KG1 (cell line): Measurements from ENCODE around the gene NAALADL2.

Source experiments
- DNase-seq: peaks from one replicate; lab custom pipeline; 2025; lab: John Stamatoyannopoulos, UW

NAALADL2 gene

GRCh38 chr3:175668300-175668699 lies 809.2 kb downstream of the NAALADL2 start:
- no peak for DNase-seq

DNA sequence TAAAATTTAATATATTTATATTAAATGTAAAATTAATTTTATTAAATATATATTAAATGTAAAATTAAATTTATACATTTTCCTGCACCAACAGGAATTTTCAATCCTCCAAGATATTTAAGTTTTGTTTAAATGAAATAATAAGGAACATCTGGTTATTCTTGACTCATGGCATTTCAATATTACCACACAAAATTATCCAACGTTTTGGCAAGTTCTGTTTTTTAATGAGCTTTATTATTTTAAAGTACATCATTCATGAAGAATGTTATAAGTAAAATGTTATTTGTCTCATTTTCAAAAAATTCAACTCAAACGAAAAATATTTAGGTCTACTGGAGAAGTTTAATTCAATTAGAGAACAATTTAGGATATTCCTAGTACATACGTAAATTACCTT lies 811.4 kb downstream of the NAALADL2 start:
- no peak for DNase-seq

DNA sequence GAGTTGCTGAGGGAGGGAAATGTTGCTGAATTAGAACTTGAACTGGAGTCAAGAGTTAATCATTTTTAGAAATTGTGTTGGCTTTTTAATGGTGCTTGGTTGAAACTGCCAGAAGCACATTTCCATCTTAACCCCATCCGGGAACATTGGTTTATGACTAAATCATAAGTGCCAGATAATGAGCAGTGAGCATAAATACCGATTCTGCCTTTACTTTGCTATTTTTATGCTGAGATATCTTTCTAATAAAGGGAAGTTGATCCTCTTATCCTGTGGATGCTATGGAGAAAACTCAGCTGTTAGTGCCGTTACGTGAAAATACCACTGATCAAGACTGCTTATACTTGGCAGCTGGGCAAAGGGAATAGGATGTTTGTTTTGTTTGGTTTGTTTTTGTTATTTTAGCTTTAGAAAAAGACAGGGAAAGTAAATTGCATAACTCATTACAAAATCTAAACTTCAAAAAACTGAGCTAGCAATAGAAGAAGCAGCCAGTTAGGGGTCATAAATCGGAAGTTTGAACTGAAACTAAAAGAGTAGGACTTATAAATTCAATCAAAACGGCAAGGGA lies 813.1 kb downstream of the NAALADL2 start:
- no peak for DNase-seq

DNA sequence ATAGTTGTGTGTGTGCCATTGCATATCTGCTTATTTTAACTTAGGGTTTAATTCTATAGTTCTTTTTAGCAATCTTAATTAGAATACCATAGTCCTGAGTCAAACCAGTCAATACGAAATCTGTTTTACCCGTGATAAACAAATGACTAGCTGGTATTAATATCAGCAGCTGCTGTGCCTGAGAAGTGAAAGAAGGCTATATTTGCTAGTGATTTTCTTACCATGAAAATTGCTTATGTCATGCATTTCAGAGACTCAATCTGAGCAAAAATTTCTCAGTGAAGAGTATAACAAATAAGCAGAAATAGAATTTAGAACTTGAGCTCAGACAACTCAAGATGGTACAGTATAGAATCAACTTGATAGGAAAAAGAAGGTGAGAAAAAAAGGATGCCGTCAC lies 820.4 kb downstream of the NAALADL2 start:
- no peak for DNase-seq

DNA sequence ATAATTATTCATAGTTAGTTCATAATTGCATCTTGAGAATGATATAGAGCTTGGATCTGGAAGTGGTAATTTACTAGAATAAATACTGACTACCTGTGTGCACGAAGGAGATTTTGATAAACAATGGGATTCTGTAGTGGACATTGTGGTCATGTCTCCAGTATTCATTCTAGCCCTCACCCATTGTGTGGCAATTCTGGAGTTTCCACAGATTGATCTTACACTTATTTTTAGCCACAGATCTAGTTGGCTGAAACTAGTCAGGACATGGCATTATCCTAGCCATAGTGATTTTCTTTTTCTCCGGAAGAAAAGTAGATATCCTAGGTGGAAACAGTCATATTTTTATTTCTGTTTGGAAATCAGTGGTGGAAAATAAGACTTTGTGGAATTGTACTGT lies 833.1 kb downstream of the NAALADL2 start:
- DNase-seq, result no peak

DNA sequence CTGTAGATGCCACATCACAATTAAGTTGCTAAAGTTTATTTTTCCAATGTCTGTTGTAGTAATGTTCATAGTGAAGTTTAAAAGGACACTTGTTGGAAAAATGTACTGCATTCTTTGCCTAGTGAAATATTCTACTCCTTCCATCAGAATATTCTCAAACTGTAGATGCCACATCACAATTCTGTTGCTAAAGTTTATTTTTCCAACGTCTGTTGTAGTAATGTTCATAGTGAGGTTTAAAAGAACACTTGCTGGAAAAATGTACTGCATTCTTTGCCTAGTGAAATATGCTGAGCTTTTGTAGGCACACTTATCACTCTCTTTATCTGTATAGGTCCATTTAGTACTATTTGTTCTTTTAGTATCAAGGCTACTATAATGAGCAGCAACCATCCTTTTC lies 836.1 kb downstream of the NAALADL2 start:
- no peak for DNase-seq

DNA sequence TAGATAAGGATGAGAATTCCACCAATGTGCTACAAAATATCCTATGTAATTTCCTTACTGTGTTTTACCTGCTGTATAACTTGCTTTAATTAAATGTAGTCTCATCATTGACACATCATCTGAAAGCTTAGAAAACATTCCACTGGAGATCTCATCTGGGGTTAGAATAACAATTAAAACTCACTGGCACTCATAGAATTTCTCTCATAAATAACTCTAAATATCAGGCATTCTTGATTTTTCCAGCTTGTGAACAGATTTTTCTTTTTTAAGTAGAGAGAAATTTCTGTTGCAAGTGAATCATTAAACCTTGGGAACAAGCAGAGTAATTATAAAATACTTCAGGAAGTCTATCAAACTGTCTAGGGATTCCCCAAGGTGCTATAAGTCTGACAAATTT lies 843.8 kb downstream of the NAALADL2 start:
- no peak for DNase-seq

DNA sequence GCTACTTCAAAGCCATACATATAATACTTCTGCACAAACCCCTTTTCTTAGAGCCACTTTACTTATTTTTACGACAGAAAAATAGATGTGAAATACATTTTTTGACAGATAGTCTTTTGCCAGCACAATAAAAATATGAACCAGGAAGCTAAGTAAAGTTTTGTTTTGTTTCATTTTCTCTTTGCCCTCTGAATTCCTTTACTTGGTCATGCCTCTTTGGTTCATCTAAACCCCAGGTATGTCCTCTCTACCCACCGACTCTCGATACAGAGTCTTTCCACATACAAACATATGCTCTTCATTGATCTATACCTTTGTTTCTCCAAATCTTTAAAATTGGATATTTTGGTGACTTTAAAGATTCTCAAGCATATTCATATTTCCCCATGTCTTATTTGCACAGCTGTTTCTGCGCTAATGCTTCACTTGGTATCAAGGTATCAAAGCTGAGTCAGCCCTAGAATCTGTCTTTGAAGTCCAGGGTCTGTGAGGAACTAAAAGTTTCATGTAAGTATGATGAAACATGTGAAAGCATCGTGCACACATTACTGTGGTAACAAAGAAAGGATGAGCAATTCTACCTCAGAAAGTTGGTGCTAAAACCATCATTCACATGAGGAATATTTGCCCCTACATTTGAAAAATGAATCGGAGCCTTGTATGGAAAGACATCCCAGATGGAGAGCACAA lies 845.4 kb downstream of the NAALADL2 start:
- DNase-seq, result no peak

GRCh38 chr3:175713268-175713667 lies 854.1 kb downstream of the NAALADL2 start:
- no peak for DNase-seq

DNA sequence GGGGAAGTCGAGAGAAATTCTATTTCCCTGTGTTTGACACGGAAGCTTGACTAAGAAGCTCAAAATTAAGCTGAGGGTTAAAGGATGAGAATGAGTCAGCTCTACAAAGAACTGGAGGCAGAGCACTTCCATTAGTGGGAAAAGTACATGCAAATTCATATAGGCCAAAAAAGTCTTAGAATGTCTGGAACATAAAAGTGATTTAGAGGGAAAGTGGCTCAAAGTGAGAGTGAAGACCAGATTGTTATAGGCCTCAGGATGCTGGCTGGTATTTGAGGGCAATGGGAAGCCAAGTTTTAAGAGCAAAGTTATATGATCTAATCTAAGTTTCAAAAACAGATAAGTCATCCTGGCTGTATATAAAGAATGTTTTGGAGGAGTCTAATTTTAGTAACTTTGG lies 857.3 kb downstream of the NAALADL2 start:
- no peak for DNase-seq

DNA sequence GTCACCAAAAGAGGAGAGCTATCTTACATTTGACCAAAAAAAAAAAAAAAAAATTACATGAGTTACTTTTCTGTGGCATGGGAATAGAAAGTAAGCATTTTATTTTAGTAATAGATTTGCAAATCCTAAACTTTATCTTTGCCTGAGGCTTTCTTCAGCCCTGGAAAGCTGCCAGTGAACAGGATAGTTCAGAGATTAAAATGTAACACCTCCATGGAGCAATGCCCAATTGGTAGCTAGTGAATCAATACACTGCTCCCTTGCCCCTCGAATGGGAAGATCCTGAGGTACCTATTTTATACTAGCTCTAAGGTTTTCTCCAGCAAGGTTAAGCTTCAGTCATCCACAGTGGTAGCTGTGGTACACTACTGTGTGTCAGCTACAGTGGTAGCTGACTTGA lies 867.1 kb downstream of the NAALADL2 start:
- no peak for DNase-seq

DNA sequence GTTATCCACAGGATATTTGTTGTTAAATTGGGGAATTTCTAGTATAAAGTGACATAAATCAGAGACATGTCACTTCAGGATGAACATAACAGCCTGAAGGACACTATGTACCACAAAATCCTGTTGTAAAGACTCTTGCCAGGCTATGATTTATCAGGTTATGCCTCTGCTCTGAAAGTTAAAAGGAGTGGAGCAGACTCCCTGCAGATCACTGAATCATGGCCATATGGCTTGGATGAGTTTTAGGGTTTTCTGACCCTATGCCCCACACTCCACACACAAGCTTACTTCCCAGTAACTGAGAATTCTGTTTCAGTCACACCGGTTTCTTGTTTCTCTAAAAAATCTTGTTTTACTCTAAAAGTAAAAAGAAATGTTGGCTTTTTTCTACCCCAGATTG lies 869.4 kb downstream of the NAALADL2 start:
- DNase-seq, result no peak

DNA sequence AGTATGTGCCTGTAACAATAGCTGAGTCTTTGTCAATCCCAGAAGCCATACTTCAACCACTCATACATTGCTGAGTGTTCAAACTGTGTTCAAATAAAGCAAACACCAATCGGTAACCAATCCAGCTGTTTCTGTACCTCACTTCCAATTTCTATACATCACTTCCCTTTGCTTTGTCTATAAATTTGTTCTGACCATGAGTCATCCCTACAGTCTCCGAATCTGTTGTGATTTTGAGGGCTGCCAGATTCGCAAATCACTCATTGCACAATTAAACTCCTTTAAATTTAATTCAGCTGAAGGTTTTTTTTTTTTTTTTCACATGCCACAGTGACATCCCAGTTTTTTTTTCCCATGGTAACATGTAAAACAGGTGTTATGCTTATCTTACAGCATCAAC lies 870.3 kb downstream of the NAALADL2 start:
- no peak for DNase-seq

GRCh38 chr3:175731543-175731942 lies 872.4 kb downstream of the NAALADL2 start:
- DNase-seq, result no peak

DNA sequence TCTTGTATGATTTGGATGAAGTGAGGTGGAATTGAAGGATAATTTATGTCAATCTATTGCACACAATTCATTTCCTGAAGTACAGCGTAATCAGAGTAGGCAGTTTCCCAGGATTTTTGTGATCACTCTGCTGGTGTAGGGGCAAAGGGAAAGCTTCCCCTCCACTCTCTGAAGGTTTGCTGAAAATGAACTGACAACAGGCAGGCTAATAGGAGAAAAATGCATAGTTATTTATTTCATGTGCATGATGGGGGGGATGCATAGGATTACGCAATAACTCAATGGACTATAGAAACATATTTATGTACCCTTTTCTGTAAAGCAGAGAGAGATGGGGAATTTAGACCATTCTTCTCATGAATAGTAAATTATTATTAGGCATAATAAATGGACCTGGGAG lies 872.9 kb downstream of the NAALADL2 start:
- no peak for DNase-seq

DNA sequence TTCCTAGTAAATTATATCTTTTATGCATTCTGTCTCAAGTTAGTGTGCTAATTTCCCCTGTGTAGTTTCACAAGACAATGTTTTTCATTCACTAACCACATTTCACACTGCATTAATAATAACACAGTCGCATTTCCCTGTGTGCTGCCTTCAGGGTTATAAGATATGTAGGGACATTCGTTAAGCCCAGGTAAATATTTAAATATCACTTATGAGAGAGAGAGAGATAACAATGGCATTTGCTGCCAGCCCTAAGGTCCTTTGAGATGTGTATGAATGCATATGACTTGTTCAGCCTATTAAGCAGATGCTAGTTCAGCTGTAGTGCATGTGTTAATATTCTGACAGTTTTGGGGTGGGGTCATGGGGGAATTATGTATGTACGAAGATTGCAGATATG lies 876.7 kb downstream of the NAALADL2 start:
- no peak for DNase-seq

DNA sequence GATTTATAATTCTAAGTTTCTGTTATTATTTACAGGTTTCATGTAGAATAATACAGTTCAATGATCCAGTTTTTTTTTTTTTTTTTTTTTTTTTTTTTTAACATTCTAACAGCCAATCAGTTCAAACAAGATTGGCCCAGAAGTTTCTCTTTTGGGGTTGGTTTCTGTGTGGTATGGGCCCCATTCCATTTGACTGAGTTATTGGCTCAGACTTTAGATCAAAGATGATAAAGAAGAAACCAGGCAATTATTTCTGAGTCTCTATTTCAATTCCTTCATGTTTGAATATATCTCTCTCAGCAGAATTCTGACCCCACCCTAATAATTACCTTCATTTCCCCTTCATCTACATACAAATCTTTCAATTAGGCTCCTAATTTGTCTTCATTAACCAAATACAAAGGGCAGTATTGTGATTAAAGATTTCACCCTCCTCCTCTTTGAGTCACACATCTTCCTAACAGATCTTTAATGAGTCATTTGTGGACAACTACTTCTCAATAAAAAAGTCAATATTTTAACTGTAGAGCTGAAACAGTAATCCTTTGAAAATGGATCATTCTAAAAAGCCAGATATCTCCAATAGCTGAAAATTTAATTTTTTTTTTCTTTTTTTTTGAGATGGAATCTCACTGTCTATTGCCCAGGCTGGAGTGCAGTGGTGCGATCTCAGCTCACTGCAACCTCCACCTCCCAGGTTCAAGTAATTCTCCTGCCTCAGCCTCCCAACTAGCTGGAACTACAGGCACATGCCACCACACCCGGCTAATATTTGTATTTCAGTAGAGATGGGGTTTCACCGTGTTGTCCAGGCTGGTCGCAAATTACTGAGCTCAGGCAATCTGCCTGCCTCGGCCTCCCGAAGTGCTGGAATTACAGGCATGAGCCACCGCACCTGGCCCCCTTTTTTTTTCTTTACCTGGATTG lies 878.8 kb downstream of the NAALADL2 start:
- no peak for DNase-seq

DNA sequence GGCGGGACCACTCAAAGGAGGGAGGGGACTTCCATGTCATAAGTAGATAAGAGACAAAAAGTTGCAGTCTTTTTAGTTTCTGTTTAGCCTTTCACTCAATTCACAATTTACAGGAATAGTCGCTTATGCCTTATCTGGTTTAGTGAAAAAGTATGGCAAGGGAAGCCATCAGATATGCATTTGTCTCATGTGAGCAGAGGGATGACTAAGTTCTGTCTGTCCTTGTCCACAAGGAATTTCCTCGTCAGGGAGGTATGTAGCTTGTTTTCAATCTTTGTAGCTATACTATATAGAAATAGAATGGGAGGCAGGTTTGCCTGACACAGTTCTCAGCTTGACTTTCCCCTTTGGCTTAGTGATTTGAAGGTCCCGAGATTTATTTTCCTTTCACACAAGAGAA lies 882.8 kb downstream of the NAALADL2 start:
- no peak for DNase-seq

DNA sequence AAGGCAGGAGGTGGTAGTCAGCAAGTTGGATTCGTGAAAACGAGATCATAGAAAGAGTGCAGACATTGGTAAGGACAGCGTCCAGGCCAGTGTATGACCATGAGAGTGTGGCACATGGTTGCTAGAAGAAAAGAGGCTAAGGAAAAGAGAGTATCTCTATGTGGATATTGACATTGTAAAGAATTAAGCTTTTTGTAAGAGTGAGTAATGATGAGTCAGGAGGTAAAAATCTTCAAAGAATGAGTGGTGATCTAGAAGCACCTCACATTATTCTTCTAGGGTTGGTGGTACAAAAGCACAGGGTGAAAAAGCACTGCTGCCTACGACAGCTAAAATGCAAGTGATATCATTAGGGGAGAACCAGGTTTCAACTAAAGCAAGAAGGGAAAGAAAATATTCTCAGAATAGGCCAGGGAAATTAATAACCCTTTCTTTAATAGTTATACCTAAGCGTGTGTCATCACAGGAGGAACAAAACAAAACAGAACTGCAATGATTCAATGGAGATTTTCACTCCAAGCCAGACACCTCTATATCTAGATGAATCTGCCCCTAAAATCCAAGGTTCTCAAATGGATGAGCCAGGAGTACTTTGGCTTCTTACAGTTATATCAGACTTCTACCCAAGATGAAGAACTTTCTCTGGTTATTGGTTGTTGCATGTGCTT lies 884.7 kb downstream of the NAALADL2 start:
- DNase-seq, result no peak

DNA sequence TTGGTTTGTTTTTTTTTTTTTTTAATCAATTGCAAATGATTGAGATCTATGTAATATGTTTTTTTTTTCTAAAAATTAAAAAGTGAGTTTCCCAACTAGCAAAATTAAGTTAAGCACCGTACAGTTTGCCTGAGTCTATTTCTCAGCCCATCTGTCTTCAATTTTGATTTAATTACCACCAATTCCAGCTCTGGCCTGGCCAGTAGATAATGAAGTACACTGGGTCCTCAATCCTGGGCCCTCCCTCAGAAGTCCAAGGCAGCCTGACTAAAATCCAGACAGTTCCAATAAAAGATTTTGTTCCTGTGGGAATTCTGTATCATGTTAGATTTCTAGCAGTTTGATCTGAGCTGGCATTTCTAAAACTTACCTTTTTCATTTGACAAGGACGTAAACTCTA lies 887.2 kb downstream of the NAALADL2 start:
- DNase-seq, result no peak

GRCh38 chr3:175748087-175748730 lies 889.1 kb downstream of the NAALADL2 start:
- DNase-seq, result no peak

DNA sequence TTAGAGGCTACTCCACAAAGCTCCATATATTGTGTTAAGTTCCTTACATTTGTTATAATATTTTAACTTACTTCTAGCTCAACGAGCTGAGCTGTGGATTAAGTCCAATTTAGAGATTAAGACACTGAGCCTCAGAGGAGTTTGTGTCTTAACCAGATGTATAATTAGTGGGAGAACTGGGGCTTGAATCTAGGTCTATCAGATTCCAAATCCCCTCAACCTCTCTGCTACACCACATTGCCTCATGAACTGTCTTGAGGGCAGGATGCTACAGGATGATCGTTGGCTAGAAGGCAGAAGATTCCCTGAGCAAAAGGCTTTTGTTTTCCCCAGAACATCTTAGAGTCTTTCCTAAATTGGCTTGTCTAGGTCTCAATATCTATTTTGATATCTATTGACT lies 890.8 kb downstream of the NAALADL2 start:
- DNase-seq, result no peak
